HCT116 (cell line): ENCODE measurements around the gene ABCG1.

Experiments used
- EZH2 ChIP-seq: fragments of 200-600 bp; sonication (generic); IDR thresholded peaks from 2 replicates; pipeline ENCODE4 v1.6.1; 2017; ENCODE audit warnings: antibody characterized with exemption, mixed run types
- JUND ChIP-seq: IDR thresholded peaks from 2 replicates; pipeline ENCODE4 v1.6.1; 2012
- ZNF274 ChIP-seq: fragments of 200-500 bp; sonication (Bioruptor generic); IDR thresholded peaks from 2 replicates; pipeline ENCODE4 v1.6.1; 2014; ENCODE audit warnings: mild to moderate bottlenecking, low read depth, low read length, inconsistent platforms
- TF ChIP-seq, protein P1 (sequence below), 3 experiments: fragments of 200-600 bp in 1 of 3; sonication (generic) in 1 of 3; IDR thresholded peaks in 2 of 3; conservative IDR thresholded peaks in 1 of 3; 2 replicates each; pipeline ENCODE4 v1.5.1; 2012 to 2017; ENCODE audit warnings: low read depth in 2 of 3, low read length in 2 of 3, antibody characterized with exemption in 1 of 3, borderline replicate concordance in 1 of 3, control low read depth in 1 of 3, mild to moderate bottlenecking in 1 of 3, mixed read lengths in 1 of 3, mixed run types in 1 of 3, moderate library complexity in 1 of 3; ENCODE audit not compliant: insufficient read depth in 1 of 3
- TF ChIP-seq, protein P2 (sequence below): IDR thresholded peaks from 2 replicates; pipeline ENCODE4 v1.6.1; 2012

DNA sequence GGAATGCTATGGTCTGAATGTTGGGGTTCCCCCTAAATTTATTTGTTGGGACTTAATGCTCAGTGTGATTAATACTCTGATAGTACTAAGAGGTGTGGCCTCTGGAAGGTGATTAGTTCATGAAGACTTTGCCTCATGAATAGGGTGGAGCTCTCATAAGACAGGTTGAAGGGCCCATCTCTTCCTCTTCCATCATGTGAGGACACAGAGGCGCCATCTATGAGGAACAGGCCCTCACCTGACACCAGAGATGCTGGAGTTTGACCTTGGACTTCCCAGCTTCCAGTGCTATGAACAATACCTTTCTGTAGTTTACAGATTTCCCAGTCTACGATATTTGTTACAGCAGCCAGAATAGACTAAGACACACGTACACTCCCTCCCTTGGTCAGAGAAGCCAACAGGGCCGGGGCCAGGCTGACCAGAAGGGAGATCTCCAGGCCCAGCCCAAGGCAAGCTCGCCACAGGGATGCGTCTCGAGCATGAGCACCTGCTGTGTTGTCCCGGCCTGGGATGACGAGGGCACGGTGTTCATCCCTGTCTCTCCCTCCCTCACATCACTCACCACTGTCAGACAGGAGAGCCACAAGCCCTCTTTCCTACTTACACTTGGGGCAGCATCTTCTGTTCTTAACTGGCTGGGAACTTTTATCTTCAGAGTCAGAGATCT, 4.7 kb upstream of the ABCG1 start:
- TF ChIP-seq, protein P1, sequence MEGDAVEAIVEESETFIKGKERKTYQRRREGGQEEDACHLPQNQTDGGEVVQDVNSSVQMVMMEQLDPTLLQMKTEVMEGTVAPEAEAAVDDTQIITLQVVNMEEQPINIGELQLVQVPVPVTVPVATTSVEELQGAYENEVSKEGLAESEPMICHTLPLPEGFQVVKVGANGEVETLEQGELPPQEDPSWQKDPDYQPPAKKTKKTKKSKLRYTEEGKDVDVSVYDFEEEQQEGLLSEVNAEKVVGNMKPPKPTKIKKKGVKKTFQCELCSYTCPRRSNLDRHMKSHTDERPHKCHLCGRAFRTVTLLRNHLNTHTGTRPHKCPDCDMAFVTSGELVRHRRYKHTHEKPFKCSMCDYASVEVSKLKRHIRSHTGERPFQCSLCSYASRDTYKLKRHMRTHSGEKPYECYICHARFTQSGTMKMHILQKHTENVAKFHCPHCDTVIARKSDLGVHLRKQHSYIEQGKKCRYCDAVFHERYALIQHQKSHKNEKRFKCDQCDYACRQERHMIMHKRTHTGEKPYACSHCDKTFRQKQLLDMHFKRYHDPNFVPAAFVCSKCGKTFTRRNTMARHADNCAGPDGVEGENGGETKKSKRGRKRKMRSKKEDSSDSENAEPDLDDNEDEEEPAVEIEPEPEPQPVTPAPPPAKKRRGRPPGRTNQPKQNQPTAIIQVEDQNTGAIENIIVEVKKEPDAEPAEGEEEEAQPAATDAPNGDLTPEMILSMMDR (IDR thresholded peaks at IDR 0.05 in 2 of 3, conservative IDR thresholded peaks at IDR 0.05 in 1 of 3; ENCODE audit: borderline replicate concordance in 1 of 3, insufficient read depth in 1 of 3, low read depth in 2 of 3, low read length in 2 of 3): no peak
- TF ChIP-seq JUND (no peak), EZH2 (no peak), ZNF274 (no peak)
- TF ChIP-seq, protein P2, sequence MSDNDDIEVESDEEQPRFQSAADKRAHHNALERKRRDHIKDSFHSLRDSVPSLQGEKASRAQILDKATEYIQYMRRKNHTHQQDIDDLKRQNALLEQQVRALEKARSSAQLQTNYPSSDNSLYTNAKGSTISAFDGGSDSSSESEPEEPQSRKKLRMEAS: no peak
